Immature natural killer cell (primary cell): ENCODE results near the gene TIGD1. TPM values are rescaled to one million over a fixed set of nuclear protein-coding genes. Genes with fewer than 3 reads are reported as not detected.
"Not testable (repeated sequence)": the region's sequence is repeated elsewhere in the genome, so short reads cannot be mapped to it uniquely, and the experiment has no call there.

Source experiments
- DNase-seq, 3 donors: peaks; one replicate each; pipeline ENCODE4 v3.0.0; 2022; ENCODE audit warnings: mixed read lengths in 1 of 3
- H3K27ac Mint-ChIP-seq, 6 donors: one replicate each; pipeline ENCODE4 v1.8.0; 2020; ENCODE audit warnings: mixed read lengths in 6 of 6, mild to moderate bottlenecking in 5 of 6, inconsistent platforms in 4 of 6, moderate library complexity in 3 of 6
- H3K27me3 Mint-ChIP-seq, 3 donors: one replicate each; pipeline ENCODE4 v1.8.0; 2020 to 2021; ENCODE audit warnings: low read depth in 3 of 3, mild to moderate bottlenecking in 3 of 3, mixed read lengths in 3 of 3, moderate library complexity in 3 of 3, inconsistent platforms in 1 of 3
- H3K36me3 Mint-ChIP-seq, 3 donors: one replicate each; pipeline ENCODE4 v1.8.0; 2020; ENCODE audit warnings: mixed read lengths in 3 of 3, inconsistent platforms in 2 of 3, mild to moderate bottlenecking in 2 of 3
- H3K4me1 Mint-ChIP-seq, 2 donors: one replicate each; pipeline ENCODE4 v1.8.0; 2020; ENCODE audit warnings: inconsistent platforms in 2 of 2, mild to moderate bottlenecking in 2 of 2, mixed read lengths in 2 of 2, moderate library complexity in 1 of 2
- H3K4me3 Mint-ChIP-seq, 5 donors: one replicate each; pipeline ENCODE4 v1.8.0; 2020; ENCODE audit warnings: mild to moderate bottlenecking in 5 of 5, mixed read lengths in 5 of 5, inconsistent platforms in 3 of 5, moderate library complexity in 3 of 5
- H3K9me3 Mint-ChIP-seq, 6 donors: one replicate each; pipeline ENCODE4 v1.8.0; 2020; ENCODE audit warnings: mild to moderate bottlenecking in 6 of 6, mixed read lengths in 6 of 6, inconsistent platforms in 4 of 6, moderate library complexity in 3 of 6
- polyA plus RNA-seq, 3 donors: library from polyadenylated mRNA; unstranded; fragments of 300-500 nt; fragmentation: Illumina TruSeq; gene quantifications; one replicate each; pipeline ENCODE4 v1.2.3, GENCODE V29; 2021

The TIGD1 gene
- polyA plus RNA-seq, 3 donors from 2014 or later = 1.3 to 6.2 (median 2.7) TPM

DNA sequence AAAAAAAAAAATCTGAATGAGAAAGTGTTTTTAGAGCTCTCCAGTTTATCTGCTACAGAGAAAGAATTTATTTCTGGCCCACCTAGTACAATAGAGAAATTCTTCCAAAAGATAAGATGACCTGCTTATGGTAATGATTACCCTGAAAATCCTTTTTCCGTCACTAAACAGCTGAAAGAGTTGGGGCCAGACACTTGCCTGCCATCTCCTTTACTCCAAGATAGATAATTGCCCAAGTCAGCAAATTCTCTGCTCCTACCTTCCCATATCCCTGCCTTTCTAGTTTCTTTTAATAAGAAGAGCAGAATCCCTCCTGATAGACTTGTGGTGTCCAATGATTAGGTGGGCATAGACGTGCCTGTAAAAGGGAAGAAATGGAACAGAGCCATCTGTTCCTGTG is 28.3 kb upstream of the TIGD1 start:
- H3K27ac Mint-ChIP-seq = no peak overlapping the region
- peaks cover 17 to 53% (median 24%) of the 10 kb centered on the region in 3 donors for H3K36me3 Mint-ChIP-seq
- H3K27me3 Mint-ChIP-seq = no peaks in the 10 kb centered on the region
- peaks cover 0 to 20% of the 10 kb centered on the region in 2 donors for H3K4me1 Mint-ChIP-seq
- no peak for DNase-seq
- no peaks in the 10 kb centered on the region for H3K9me3 Mint-ChIP-seq
- H3K4me3 Mint-ChIP-seq = no peak overlapping the region

DNA sequence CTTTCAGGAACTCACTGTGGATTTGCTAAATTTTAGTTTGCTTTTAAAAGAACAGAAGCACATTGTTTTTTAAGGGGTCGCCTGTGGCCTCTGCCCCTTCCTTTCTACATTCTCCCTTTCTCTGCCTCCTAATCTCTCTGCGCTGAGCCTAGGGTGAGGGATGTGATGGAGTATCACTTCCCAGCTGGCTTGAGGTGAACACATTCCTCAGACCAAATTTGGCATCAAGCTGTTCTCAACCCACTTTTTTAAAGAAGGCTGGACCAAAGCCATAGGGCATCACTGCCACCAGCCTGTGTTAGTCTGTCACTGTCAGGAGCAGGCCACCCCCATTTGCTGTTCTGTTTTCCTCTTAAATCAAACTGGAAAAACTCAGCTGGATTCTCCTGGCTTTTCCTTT is 27.5 kb upstream of the TIGD1 start:
- Mint-ChIP-seq H3K27ac (no peak overlapping the region), H3K9me3 (no peaks in the 10 kb centered on the region), H3K36me3 (peaks cover 17 to 47% (median 24%) of the 10 kb centered on the region in 3 donors), H3K4me3 (no peak overlapping the region), H3K4me1 (peaks cover 0 to 20% of the 10 kb centered on the region in 2 donors), H3K27me3 (no peaks in the 10 kb centered on the region)
- DNase-seq = no peak

DNA sequence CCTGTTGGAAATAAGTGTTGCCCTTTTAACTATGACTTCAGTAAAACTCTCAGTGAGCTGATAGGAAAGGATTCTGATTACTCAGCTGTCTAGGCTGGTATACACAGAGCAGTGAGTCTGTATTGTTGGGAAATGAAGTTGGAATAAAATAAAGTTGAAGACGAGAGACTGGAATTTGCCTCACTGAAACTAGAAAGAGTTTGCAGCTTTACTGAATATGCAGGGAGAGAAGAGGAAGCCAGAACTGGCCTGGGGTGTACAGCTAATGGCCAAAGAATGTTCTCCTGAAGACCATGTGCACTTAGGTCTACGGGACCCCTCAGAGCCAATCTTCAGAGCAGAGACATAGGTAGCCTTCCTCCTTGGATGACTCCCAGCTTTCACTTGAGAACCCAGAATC is 26.6 kb upstream of the TIGD1 start:
- Mint-ChIP-seq H3K4me1 (peaks cover 0 to 20% of the 10 kb centered on the region in 2 donors), H3K9me3 (no peaks in the 10 kb centered on the region), H3K36me3 (peaks cover 9 to 40% (median 18%) of the 10 kb centered on the region in 3 donors), H3K27me3 (peaks cover 0 to 3% (median 0%) of the 10 kb centered on the region in 3 donors), H3K4me3 (no peak overlapping the region), H3K27ac (peak overlapping the region in 1 of 6 donors; percentile 34)
- DNase-seq = no peak

DNA sequence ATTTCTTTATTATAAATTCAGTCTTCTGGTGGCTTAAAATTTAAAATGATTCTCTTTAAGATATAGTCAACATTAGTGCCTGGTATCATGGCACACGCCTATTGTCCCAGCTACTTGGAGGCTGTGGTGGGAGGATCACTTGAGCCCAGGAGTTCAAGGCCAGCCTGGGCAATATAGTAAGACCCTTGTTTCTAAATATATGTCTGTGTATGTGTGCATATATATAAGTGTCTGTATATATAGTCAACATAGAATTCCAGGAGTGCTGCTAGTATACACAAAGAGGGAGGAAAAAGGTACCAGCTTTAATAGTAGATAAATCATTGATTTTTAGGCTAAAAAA is 25.0 kb upstream of the TIGD1 start:
- H3K9me3 Mint-ChIP-seq = no peaks in the 10 kb centered on the region
- DNase-seq = no peak
- no peak overlapping the region for H3K27ac Mint-ChIP-seq
- peaks cover 0 to 3% (median 0%) of the 10 kb centered on the region in 3 donors for H3K27me3 Mint-ChIP-seq
- H3K4me1 Mint-ChIP-seq = peaks cover 0 to 8% of the 10 kb centered on the region in 2 donors
- H3K4me3 Mint-ChIP-seq = no peak overlapping the region
- H3K36me3 Mint-ChIP-seq = peaks cover 5 to 40% (median 12%) of the 10 kb centered on the region in 3 donors

DNA sequence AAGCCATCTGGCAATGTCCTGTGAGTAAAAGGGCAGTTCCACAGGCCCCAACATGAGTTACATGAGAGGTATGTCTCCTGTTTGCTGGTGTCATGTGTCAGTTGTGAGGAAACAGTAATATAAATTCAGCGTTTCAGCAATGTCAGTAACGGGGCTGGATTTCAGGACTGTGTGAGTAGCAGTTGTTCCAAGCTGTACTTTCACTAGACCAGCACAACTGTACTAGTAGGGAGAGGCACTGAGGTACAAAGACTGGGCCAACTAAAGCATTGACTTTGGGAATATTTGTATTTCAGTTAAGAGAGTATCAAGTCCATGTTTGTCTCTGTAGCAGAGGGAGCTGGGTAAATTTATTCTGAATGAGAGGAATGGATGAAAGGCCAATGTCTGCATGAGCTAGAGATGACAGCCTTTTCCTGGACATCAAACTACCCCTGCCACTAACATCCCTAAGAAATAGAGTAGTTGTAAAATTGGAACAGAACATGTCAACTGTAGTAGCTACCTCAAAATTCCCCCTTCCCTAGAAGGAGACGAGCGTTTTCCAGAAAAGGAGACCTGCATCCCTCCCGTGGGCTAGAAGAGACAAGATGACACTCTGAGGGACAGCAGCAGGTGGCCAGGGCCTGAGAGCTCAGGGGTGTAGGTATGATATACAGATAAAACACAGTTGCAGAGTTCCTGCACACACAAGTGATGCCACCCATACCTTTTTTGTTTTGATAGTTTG is 24.5 kb upstream of the TIGD1 start:
- Mint-ChIP-seq H3K27ac (no peak overlapping the region), H3K4me3 (no peak overlapping the region), H3K4me1 (peaks cover 0 to 2% of the 10 kb centered on the region in 2 donors), H3K27me3 (peaks cover 0 to 3% (median 0%) of the 10 kb centered on the region in 3 donors), H3K9me3 (no peaks in the 10 kb centered on the region), H3K36me3 (peaks cover 5 to 42% (median 12%) of the 10 kb centered on the region in 3 donors)
- no peak for DNase-seq

DNA sequence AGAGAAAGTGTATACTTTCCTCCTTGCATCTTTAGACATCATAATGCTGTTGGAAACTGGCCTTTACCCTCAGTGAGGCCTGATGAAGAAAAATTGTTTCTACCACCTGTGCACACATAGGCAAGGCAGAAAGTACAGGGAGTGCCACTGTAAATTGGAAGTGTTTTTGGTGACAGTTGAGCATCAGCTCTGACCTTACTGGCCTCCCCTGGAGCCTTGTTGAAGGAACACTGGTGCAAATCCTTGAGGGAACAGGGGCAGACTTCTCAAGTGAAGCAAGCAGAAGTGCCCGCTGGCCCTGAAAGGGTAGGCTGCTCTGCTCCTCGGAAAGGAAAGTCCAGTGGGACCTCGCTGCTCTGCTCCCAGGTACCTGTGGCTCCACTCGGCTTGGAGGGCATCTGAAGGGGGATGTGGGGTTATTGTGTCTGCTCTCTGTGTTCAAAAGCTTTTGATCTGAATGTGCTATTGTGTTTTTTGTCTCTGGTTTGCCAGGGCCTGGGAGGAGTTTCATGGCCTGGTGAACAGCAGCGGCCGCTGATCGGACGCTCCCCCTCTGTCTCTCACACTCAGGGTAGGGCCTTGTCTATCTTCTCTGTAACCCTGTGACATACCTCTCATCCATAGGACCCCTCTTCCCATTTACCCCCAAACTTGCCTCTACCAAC is 23.5 kb upstream of the TIGD1 start:
- no peaks in the 10 kb centered on the region for H3K9me3 Mint-ChIP-seq
- no peaks in the 10 kb centered on the region for H3K4me1 Mint-ChIP-seq
- H3K27ac Mint-ChIP-seq = peak overlapping the region in 1 of 6 donors; percentile 53
- DNase-seq = no peak
- H3K27me3 Mint-ChIP-seq = peaks cover 0 to 3% (median 0%) of the 10 kb centered on the region in 3 donors
- no peak overlapping the region for H3K4me3 Mint-ChIP-seq
- H3K36me3 Mint-ChIP-seq = peaks cover 12 to 48% (median 14%) of the 10 kb centered on the region in 3 donors

DNA sequence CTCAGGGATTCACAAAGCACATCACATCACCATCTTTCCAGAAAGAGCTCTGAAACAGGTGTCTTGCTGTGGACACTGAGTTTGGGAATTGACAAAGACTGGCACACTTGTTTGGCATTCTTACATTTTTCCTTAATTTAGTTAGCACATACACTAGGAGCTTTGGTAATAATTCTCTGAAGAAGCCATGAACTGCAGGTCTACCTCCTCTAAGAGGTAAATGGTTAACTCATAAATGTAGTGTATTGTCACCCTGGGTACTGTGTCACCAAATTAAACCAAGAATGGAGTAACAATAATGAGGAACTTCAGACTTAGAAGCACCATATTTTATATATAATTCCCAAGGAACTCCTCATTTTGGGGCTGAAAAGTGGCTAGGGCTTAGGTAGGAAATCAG is 22.7 kb upstream of the TIGD1 start:
- Mint-ChIP-seq H3K4me3 (no peak overlapping the region), H3K27me3 (peaks cover 0 to 3% (median 0%) of the 10 kb centered on the region in 3 donors)

DNA sequence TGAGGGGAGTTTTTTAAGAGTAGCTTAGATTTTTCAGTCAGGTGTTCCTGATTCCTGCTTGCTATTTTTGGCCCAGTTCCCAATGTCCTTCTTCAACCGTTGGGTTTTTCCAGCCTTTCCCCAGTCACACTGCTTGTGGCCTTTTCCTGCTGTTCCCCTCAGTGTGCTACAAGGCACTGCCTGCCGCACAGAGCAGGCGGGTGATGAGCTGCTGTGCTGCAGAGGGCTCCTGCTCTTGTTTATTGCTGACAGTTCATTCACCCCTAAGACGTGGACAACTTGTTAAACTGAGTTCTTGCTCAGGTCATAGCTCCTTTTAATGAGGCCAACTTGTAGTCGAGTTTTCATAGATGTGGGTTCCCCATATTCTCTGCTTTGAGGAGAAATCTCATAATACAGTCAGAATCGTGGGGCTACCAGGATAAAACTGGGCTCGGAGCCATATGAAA is 20.7 kb upstream of the TIGD1 start:
- Mint-ChIP-seq H3K27ac (peak overlapping the region in 1 of 6 donors; percentile 34), H3K36me3 (peaks cover 18 to 66% (median 31%) of the 10 kb centered on the region in 3 donors), H3K4me1 (no peaks in the 10 kb centered on the region), H3K9me3 (no peaks in the 10 kb centered on the region), H3K4me3 (no peak overlapping the region), H3K27me3 (peaks cover 0 to 3% (median 0%) of the 10 kb centered on the region in 3 donors)
- no peak for DNase-seq

More for the DNA sequence above, 22.7 kb upstream of the TIGD1 start:
- no peak overlapping the region for H3K27ac Mint-ChIP-seq
- no peaks in the 10 kb centered on the region for H3K9me3 Mint-ChIP-seq
- DNase-seq = no peak
- peaks cover 19 to 57% (median 20%) of the 10 kb centered on the region in 3 donors for H3K36me3 Mint-ChIP-seq
- no peaks in the 10 kb centered on the region for H3K4me1 Mint-ChIP-seq

DNA sequence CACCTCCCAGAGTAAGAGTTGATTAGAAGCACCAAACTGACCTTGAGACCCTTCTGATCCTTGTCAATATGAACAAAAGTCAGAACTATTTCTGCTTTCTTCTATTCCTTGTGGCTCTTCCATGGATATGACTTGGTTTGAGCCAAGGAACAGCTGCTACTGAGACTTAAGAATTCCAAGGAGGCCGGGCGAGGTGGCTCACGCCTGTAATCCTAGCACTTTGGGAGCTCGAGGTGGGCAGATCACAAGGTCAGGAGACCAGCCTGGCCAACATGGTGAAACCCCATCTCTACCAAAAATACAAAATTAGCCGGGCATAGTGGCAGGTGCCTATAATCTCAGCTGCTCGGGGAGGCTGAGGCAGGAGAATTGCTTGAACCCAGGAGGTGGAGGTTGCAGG is 20.1 kb upstream of the TIGD1 start:
- not testable (repeated sequence) for H3K9me3 Mint-ChIP-seq, H3K4me3 Mint-ChIP-seq, H3K27ac Mint-ChIP-seq, H3K27me3 Mint-ChIP-seq, DNase-seq, H3K4me1 Mint-ChIP-seq
- H3K36me3 Mint-ChIP-seq = peaks cover 19 to 68% (median 33%) of the 10 kb centered on the region in 3 donors

DNA sequence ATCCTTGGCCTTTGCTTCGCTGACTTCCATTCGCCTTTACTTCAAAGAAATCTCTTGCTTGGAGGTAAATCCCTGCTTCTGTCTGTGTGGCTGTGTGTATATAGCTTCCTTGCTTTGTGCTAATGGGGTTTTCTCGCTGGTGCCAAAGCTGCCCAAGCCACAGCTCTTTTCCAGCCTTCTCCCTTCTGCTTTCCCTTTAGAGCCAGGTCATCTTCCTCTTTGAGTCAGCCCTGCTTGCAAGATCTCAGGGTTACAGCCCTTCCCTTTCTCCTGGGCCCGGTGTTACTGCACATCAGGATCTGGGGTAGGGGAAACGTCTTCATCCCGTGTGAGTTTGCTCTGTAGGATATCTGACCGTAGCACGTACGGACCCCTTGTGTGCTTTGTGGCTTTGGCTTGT is 19.2 kb upstream of the TIGD1 start:
- no peak overlapping the region for H3K27ac Mint-ChIP-seq
- no peaks in the 10 kb centered on the region for H3K9me3 Mint-ChIP-seq
- H3K27me3 Mint-ChIP-seq = peaks cover 0 to 3% (median 0%) of the 10 kb centered on the region in 3 donors
- peaks cover 27 to 68% (median 38%) of the 10 kb centered on the region in 3 donors for H3K36me3 Mint-ChIP-seq
- no peak overlapping the region for H3K4me3 Mint-ChIP-seq
- peaks cover 0 to 2% of the 10 kb centered on the region in 2 donors for H3K4me1 Mint-ChIP-seq
- no peak for DNase-seq

DNA sequence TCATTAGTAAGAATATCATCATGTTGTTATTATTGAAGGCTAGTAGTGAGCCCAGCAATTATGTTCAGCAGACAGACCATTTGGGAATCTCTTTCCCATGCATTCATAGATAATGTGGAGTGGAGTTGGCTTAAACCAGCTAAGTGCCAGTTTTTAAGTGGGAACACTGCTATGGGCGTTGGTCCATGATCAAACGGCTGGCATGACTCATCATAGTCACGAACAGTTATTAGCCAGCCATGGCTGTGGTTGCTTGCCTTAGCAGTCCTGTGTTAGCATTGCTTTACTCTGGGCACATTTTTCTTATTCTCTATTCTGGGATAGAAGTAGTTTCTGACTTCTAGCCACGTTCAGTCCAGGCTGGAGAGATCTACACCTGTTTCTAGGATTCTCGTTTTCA is 17.8 kb upstream of the TIGD1 start:
- H3K9me3 Mint-ChIP-seq = no peaks in the 10 kb centered on the region
- peaks cover 22 to 71% (median 43%) of the 10 kb centered on the region in 3 donors for H3K36me3 Mint-ChIP-seq
- no peak overlapping the region for H3K4me3 Mint-ChIP-seq
- peaks cover 2 to 8% of the 10 kb centered on the region in 2 donors for H3K4me1 Mint-ChIP-seq
- no peak overlapping the region for H3K27ac Mint-ChIP-seq
- H3K27me3 Mint-ChIP-seq = peaks cover 0 to 6% (median 0%) of the 10 kb centered on the region in 3 donors
- no peak for DNase-seq

DNA sequence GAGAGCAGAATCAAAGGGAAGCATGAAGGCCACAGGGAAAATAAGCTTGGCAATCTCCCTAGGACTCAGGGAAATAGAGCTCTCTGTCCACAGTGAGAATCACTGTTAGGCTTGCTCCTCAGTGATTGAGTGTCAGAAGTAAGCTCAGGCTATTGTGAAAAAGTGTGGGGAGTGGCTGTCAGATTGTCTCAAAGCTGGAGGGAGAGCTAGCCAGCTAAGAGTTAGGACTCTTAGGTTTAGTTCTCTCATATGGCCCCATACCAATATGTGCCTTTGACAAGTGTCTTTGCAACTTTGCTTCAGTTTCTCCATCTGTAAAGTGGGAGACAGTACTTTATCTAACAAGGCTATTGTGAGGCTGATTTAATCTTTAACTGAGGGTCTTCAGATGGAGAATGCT is 17.4 kb upstream of the TIGD1 start:
- no peaks in the 10 kb centered on the region for H3K9me3 Mint-ChIP-seq
- peaks cover 0 to 6% (median 0%) of the 10 kb centered on the region in 3 donors for H3K27me3 Mint-ChIP-seq
- DNase-seq = no peak
- H3K4me1 Mint-ChIP-seq = peaks cover 2 to 12% of the 10 kb centered on the region in 2 donors
- H3K27ac Mint-ChIP-seq = no peak overlapping the region
- H3K36me3 Mint-ChIP-seq = peaks cover 22 to 71% (median 43%) of the 10 kb centered on the region in 3 donors
- no peak overlapping the region for H3K4me3 Mint-ChIP-seq

DNA sequence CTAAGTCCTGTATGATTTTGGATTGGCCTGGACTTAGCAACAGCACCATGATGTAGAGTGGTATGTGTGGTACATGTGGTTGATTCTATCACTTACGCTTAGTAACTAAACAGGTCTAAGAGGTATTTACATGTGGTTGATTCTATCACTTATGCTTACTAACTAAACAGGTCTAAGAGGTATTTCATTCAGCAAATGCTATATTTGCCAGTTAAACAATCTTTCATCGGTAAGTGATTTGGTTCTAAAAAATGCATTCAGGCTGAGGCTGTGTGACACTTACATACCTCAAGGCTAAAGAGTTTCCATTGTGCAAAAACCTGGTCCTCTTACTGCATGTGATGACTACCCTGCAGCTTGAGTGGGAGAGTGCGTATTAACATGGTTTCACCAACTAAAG is 13.2 kb upstream of the TIGD1 start:
- Mint-ChIP-seq H3K4me1 (peaks cover 2 to 13% of the 10 kb centered on the region in 2 donors), H3K4me3 (no peak overlapping the region), H3K9me3 (no peaks in the 10 kb centered on the region), H3K36me3 (peaks cover 20 to 59% (median 41%) of the 10 kb centered on the region in 3 donors), H3K27me3 (peaks cover 0 to 3% (median 0%) of the 10 kb centered on the region in 3 donors), H3K27ac (peak overlapping the region in 1 of 6 donors; percentile 49)
- DNase-seq = no peak

DNA sequence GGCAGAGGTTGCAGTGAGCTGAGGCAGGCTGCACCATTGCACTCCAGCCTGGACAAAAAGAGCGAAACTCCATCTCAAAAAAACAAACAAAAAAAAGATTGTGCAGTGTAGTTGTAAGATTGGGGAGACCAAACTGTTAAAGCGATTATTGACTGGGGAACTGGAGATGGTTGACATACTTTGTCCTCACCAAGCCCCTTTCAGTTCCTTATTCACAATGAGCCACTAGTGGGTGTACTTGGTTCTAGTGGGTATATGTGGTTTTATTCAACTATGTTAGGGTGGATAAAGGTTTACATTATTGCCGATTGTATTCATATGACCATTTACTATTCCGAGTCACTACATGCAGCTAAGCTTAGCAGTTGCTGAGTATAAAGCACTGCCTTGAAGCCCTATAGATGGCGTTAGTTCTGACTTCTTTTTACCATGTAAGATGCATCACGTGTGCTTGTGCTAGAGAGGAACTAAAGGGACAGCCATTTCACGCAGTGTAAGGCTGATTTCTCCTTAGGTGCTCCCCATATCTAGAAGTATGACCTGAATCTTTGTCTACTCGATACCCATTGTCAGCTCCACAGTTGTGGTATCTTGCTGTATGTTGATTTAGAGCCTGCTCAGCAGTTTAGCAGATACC is 12.3 kb upstream of the TIGD1 start:
- Mint-ChIP-seq H3K27me3 (peaks cover 0 to 3% (median 0%) of the 10 kb centered on the region in 3 donors), H3K36me3 (peaks cover 20 to 53% (median 36%) of the 10 kb centered on the region in 3 donors), H3K9me3 (no peaks in the 10 kb centered on the region), H3K4me1 (peaks cover 4 to 16% of the 10 kb centered on the region in 2 donors), H3K4me3 (no peak overlapping the region), H3K27ac (peak overlapping the region in 1 of 6 donors; percentile 34)
- no peak for DNase-seq
